Loucy (cell line): ENCODE results near the gene NPC1L1.

Experiments used
- H2AFZ ChIP-seq: fragments of 200-600 bp; sonication (generic); 2 replicates; pipeline ENCODE4 v1.6.0; 2016; ENCODE audit warnings: antibody characterized with exemption, mild to moderate bottlenecking, low read length, moderate library complexity
- H3F3A ChIP-seq: fragments of 200-600 bp; 2 replicates; pipeline ENCODE4 v1.6.0; 2016; ENCODE audit warnings: antibody characterized with exemption, low read depth, mild to moderate bottlenecking
- H3K27me3 ChIP-seq: fragments of 200-600 bp; sonication (generic); 2 replicates; pipeline ENCODE4 v1.6.1; 2014; ENCODE audit warnings: low read length, mild to moderate bottlenecking; ENCODE audit not compliant: insufficient read depth, poor library complexity, severe bottlenecking
- H3K36me3 ChIP-seq: fragments of 200-600 bp; sonication (generic); 2 replicates; pipeline ENCODE4 v1.6.1; 2016; ENCODE audit warnings: low read length; ENCODE audit not compliant: insufficient read depth
- H3K4me1 ChIP-seq: fragments of 200-600 bp; sonication (generic); 2 replicates; pipeline ENCODE4 v1.5.1; 2014; ENCODE audit warnings: low read length, mild to moderate bottlenecking; ENCODE audit not compliant: insufficient read depth, poor library complexity, severe bottlenecking
- H3K4me2 ChIP-seq: fragments of 200-600 bp; sonication (generic); 2 replicates; pipeline ENCODE4 v1.6.0; 2014; ENCODE audit warnings: antibody characterized with exemption, low read length, low read depth, mild to moderate bottlenecking; ENCODE audit not compliant: poor library complexity, severe bottlenecking
- H3K4me3 ChIP-seq: fragments of 200-600 bp; sonication (generic); 2 replicates; pipeline ENCODE4 v1.5.1; 2014; ENCODE audit warnings: low read length, mild to moderate bottlenecking, mixed read lengths; ENCODE audit not compliant: poor library complexity, severe bottlenecking
- H3K79me2 ChIP-seq: fragments of 200-600 bp; sonication (generic); 2 replicates; pipeline ENCODE4 v1.6.1; 2014; ENCODE audit warnings: low read length; ENCODE audit not compliant: insufficient read depth
- H3K9ac ChIP-seq: fragments of 200-600 bp; sonication (generic); 2 replicates; pipeline ENCODE4 v1.6.0; 2014; ENCODE audit warnings: mild to moderate bottlenecking, low read depth, low read length, moderate library complexity; ENCODE audit not compliant: poor library complexity, severe bottlenecking
- H3K9me2 ChIP-seq: fragments of 200-600 bp; sonication (generic); replicated peaks from 2 replicates; pipeline ENCODE4 v1.6.1; 2016; ENCODE audit warnings: low read depth, low read length, mixed read lengths
- H3K9me3 ChIP-seq: fragments of 200-600 bp; sonication (generic); 2 replicates; pipeline ENCODE4 v1.6.1; 2014; ENCODE audit warnings: mild to moderate bottlenecking, antibody characterized with exemption, low read length, low read depth; ENCODE audit not compliant: insufficient read depth
- H4K20me1 ChIP-seq: fragments of 200-600 bp; sonication (generic); 2 replicates; pipeline ENCODE4 v1.6.0; 2014; ENCODE audit warnings: antibody characterized with exemption, low read length, mild to moderate bottlenecking; ENCODE audit not compliant: insufficient read depth, poor library complexity, severe bottlenecking
- CTCF ChIP-seq: fragments of 200-600 bp; sonication (generic); conservative IDR thresholded peaks from 2 replicates; pipeline ENCODE4 v1.5.1; 2014; ENCODE audit warnings: mild to moderate bottlenecking, antibody characterized with exemption, low read length
- EZH2phosphoT487 ChIP-seq: fragments of 200-600 bp; IDR thresholded peaks from 2 replicates; pipeline ENCODE4 v1.6.1; 2018; ENCODE audit warnings: antibody characterized with exemption, mild to moderate bottlenecking, moderate library complexity, borderline replicate concordance

NPC1L1 gene

GRCh38 chr7:44530990-44531389 is 10.1 kb downstream of the NPC1L1 start:
- Histone ChIP-seq H3K9me2 (no peaks in the 10 kb centered on the region), H2AFZ (no peak overlapping the region), H3K9ac (no peak overlapping the region), H3F3A (no peaks in the 10 kb centered on the region), H3K4me3 (no peak overlapping the region), H3K4me2 (no peak overlapping the region), H3K36me3 (no peaks in the 10 kb centered on the region), H3K79me2 (no peaks in the 10 kb centered on the region), H3K4me1 (no peaks in the 10 kb centered on the region), H4K20me1 (no peaks in the 10 kb centered on the region), H3K9me3 (no peaks in the 10 kb centered on the region), H3K27me3 (no peaks in the 10 kb centered on the region)
- TF ChIP-seq CTCF (no peak), EZH2phosphoT487 (no peak)

GRCh38 chr7:44524811-44525388 is 16.2 kb downstream of the NPC1L1 start:
- TF ChIP-seq CTCF (no peak), EZH2phosphoT487 (no peak)
- Histone ChIP-seq H3K4me2 (no peak overlapping the region), H3F3A (no peaks in the 10 kb centered on the region), H3K4me1 (no peaks in the 10 kb centered on the region), H3K9me3 (no peaks in the 10 kb centered on the region), H3K9me2 (no peaks in the 10 kb centered on the region), H3K4me3 (no peak overlapping the region), H3K9ac (no peak overlapping the region), H3K36me3 (no peaks in the 10 kb centered on the region), H2AFZ (no peak overlapping the region), H4K20me1 (no peaks in the 10 kb centered on the region), H3K79me2 (no peaks in the 10 kb centered on the region), H3K27me3 (no peaks in the 10 kb centered on the region)

GRCh38 chr7:44522315-44522714 is 18.8 kb downstream of the NPC1L1 start:
- no peaks in the 10 kb centered on the region for H3K9me3 ChIP-seq
- no peaks in the 10 kb centered on the region for H3K79me2 ChIP-seq
- no peaks in the 10 kb centered on the region for H4K20me1 ChIP-seq
- no peak overlapping the region for H3K4me2 ChIP-seq
- no peaks in the 10 kb centered on the region for H3F3A ChIP-seq
- H3K27me3 ChIP-seq, result no peaks in the 10 kb centered on the region
- TF ChIP-seq EZH2phosphoT487, result no peak
- TF ChIP-seq CTCF, result no peak
- no peaks in the 10 kb centered on the region for H3K9me2 ChIP-seq
- no peak overlapping the region for H3K4me3 ChIP-seq
- H2AFZ ChIP-seq, result no peak overlapping the region
- H3K4me1 ChIP-seq, result no peaks in the 10 kb centered on the region
- H3K36me3 ChIP-seq, result no peaks in the 10 kb centered on the region
- no peak overlapping the region for H3K9ac ChIP-seq
